ENCODE measurements around the gene FMN1.

- peak; percentile 77 for TF ChIP-seq CTCF (conservative IDR thresholded peaks at IDR 0.05; ENCODE audit: low read depth, low read length)
- TF ChIP-seq EZH2 (IDR thresholded peaks at IDR 0.05; ENCODE audit: borderline replicate concordance, low read depth, low read length, poor library complexity, severe bottlenecking) = no peak
Observed at GRCh38 chr15:32844118-32844711, 350.3 kb downstream of the FMN1 start.

Measured in A673 (cell line).